VCaP (cell line): ENCODE data around the gene JARID2.

Experiments used
- H3K27ac ChIP-seq: fragments of 450-650 bp; 2 replicates; pipeline ENCODE4 v1.5.1; 2017
- CTCF ChIP-seq: fragments of 450-650 bp; conservative IDR thresholded peaks from 2 replicates; pipeline ENCODE4 v1.5.1; 2017; ENCODE audit warnings: mild to moderate bottlenecking, moderate library complexity

The JARID2 gene

GRCh38 chr6:15508931-15509330 is 263.1 kb downstream of the JARID2 start:
- no peak overlapping the region for H3K27ac ChIP-seq
- TF ChIP-seq CTCF = no peak

- TF ChIP-seq CTCF = no peak
- no peak overlapping the region for H3K27ac ChIP-seq
Observed at GRCh38 chr6:15509335-15509933, 263.6 kb downstream of the JARID2 start.

GRCh38 chr6:15510121-15510520 is 264.3 kb downstream of the JARID2 start:
- no peak overlapping the region for H3K27ac ChIP-seq
- TF ChIP-seq CTCF = no peak

- H3K27ac ChIP-seq = no peak overlapping the region
Observed at GRCh38 chr6:15510536-15511247, 264.8 kb downstream of the JARID2 start.

GRCh38 chr6:15511248-15512125 is 265.6 kb downstream of the JARID2 start:
- no peak for TF ChIP-seq CTCF
- no peak overlapping the region for H3K27ac ChIP-seq

More at GRCh38 chr6:15510536-15511247, 264.8 kb downstream of the JARID2 start:
- TF ChIP-seq CTCF = no peak

GRCh38 chr6:15512126-15512525 is 266.3 kb downstream of the JARID2 start:
- no peak for TF ChIP-seq CTCF
- H3K27ac ChIP-seq = no peak overlapping the region

GRCh38 chr6:15512721-15513120 is 266.9 kb downstream of the JARID2 start:
- H3K27ac ChIP-seq = no peak overlapping the region
- no peak for TF ChIP-seq CTCF
